IPS-18a (cell line): ENCODE data around the gene TDRD9.

ENCODE experiments used
- H3K27ac ChIP-seq: one replicate; pipeline ENCODE4 v1.5.1; 2013; ENCODE audit warnings: low read length
- H3K27me3 ChIP-seq: one replicate; pipeline ENCODE4 v1.6.1; 2013; ENCODE audit warnings: mild to moderate bottlenecking, low read length; ENCODE audit not compliant: control insufficient read depth, insufficient read depth
- H3K36me3 ChIP-seq: one replicate; pipeline ENCODE4 v1.6.1; 2013; ENCODE audit warnings: low read depth, low read length; ENCODE audit not compliant: control insufficient read depth
- H3K4me1 ChIP-seq: one replicate; pipeline ENCODE4 v1.6.1; 2013; ENCODE audit warnings: low read depth, low read length; ENCODE audit not compliant: control insufficient read depth
- H3K4me3 ChIP-seq: one replicate; pipeline ENCODE4 v1.5.1; 2013; ENCODE audit warnings: low read length
- H3K9ac ChIP-seq: one replicate; pipeline ENCODE4 v1.6.1; 2013; ENCODE audit warnings: mild to moderate bottlenecking, low read length, moderate library complexity
- H3K9me3 ChIP-seq: one replicate; pipeline ENCODE4 v1.6.1; 2013; ENCODE audit warnings: low read depth, low read length; ENCODE audit not compliant: control insufficient read depth

The TDRD9 gene

DNA sequence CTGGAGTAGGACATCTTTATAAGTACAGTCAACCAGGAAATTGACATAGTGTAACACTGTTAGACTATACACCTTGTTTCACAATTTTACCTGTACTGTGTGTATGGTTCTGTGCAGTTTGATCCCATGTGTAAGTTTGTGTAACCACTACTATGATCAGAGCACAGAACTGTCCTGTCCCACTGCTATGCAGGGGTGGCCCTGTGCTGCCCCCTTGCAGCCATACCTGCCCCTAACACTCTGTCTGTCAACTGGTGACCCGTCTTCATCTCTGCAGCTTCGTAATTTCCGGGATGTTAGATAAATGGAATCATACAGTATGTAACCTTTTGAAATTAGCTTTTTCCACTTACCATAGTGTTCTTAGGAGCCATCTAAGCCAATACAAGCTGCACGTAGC is 72.7 kb downstream of the TDRD9 start:
- Histone ChIP-seq H3K9me3 (no peaks in the 10 kb centered on the region), H3K4me3 (no peak overlapping the region), H3K27me3 (no peaks in the 10 kb centered on the region), H3K27ac (no peak overlapping the region), H3K4me1 (no peaks in the 10 kb centered on the region), H3K36me3 (no peaks in the 10 kb centered on the region), H3K9ac (no peak overlapping the region)

DNA sequence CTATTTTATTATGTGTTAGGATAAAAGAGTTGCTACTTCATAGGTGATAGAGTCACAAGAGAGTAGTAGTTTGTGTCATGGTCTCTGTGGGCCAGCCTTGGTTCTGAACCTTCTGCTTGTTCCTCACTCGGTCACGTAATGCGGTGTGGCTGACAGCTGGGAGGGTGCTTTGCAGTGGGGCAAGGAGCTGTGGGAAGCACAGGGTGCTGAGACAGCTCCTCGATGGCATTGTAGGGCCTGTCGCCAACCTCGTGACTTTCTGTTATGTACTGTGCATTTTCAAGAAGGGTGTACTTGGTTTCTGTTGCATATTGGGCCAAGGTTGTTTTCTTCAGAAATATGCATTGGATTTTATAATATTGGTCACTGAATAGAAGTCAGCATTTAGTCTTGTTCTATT is 75.4 kb downstream of the TDRD9 start:
- no peak overlapping the region for H3K4me3 ChIP-seq
- H3K9ac ChIP-seq: no peak overlapping the region
- no peaks in the 10 kb centered on the region for H3K4me1 ChIP-seq
- no peaks in the 10 kb centered on the region for H3K27me3 ChIP-seq
- H3K9me3 ChIP-seq: no peaks in the 10 kb centered on the region
- no peaks in the 10 kb centered on the region for H3K36me3 ChIP-seq
- H3K27ac ChIP-seq: no peak overlapping the region

DNA sequence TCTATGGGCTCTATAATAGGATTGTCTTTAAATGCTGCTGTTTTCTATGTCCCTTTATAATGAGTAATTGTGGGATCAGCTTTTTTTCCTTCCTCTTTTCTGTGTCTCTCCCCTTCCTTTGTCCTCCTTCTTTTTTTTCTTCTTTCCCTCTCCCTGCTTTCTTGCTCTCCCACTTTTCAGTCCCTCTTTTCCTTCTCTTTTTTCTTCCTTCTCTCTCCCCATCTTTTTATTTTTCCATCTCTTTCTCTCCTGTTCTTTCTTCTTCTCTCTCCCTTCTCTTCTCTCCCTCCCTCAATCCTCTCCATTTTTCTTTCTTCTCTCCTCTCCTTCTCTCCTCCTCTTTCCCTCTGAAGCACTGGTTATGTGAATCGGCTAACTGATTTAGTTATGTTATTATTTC is 76.6 kb downstream of the TDRD9 start:
- H3K4me3 ChIP-seq: no peak overlapping the region
- no peak overlapping the region for H3K9ac ChIP-seq
- H3K27me3 ChIP-seq: no peaks in the 10 kb centered on the region
- H3K9me3 ChIP-seq: no peaks in the 10 kb centered on the region
- no peaks in the 10 kb centered on the region for H3K36me3 ChIP-seq
- H3K4me1 ChIP-seq: no peaks in the 10 kb centered on the region
- no peak overlapping the region for H3K27ac ChIP-seq

DNA sequence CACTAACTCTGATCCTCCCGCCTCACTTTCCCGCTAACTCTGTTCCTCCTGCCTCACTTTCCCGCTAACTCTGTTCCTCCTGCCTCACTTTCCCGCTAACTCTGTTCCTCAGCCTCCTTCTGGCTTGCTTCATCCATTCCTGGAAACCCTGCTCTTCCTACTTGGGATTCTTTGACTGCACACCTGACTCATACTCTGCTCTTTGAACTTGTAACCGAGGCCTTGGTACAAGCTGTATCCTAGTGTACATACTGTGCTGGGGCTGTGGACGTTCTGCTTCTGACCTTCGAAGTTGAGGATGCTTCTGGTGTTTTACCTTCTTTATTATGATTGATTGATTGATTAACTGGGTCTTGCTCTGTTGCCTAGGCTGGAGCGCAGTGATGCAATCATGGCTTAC is 77.2 kb downstream of the TDRD9 start:
- Histone ChIP-seq H3K36me3 (no peaks in the 10 kb centered on the region), H3K9ac (no peak overlapping the region), H3K27me3 (no peaks in the 10 kb centered on the region), H3K27ac (no peak overlapping the region), H3K4me3 (no peak overlapping the region), H3K9me3 (no peaks in the 10 kb centered on the region), H3K4me1 (no peaks in the 10 kb centered on the region)

DNA sequence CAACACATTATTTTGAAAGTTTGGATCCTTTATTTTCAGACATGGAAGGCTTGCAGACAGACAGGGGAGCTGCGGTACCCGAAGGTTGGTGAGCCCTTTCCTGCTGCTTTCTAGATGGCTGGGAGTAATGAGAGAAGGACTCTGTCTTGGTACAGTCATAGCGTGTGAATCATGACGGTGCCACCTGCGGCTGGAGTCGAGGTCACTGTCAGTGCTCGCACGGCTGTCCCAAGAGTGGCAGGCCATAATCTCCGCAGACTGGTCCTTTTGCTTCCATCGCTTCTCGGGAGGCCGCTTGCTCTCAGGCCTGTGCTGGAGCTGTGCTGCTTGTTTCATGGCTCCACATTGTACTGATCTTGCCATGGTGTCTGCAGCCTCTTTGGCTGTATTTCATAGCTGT is 78.9 kb downstream of the TDRD9 start:
- Histone ChIP-seq H3K36me3 (no peaks in the 10 kb centered on the region), H3K9me3 (no peaks in the 10 kb centered on the region), H3K4me1 (no peaks in the 10 kb centered on the region), H3K27ac (no peak overlapping the region), H3K9ac (no peak overlapping the region), H3K4me3 (no peak overlapping the region), H3K27me3 (no peaks in the 10 kb centered on the region)

DNA sequence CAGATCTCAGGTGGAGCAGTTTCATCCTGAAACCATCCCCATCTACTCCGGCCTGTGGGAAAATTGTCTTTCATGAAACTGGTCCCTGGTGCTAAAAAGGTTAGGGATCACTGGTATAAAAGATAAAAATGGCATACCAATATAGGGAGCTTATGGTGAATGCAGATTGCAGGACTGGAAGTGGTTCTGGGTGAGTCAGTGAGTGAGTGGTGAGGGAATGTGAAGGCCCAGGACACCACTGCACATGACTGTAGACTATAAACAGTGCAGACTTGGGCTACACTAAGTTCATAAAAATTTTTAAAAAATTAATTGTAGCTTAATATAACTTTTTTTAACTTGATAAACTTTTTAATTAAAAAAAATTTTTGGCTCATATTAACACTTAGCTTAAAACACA is 81.0 kb downstream of the TDRD9 start:
- Histone ChIP-seq H3K4me1 (no peaks in the 10 kb centered on the region), H3K27me3 (no peaks in the 10 kb centered on the region), H3K9ac (no peak overlapping the region), H3K27ac (no peak overlapping the region), H3K9me3 (no peaks in the 10 kb centered on the region), H3K4me3 (no peak overlapping the region), H3K36me3 (no peaks in the 10 kb centered on the region)

DNA sequence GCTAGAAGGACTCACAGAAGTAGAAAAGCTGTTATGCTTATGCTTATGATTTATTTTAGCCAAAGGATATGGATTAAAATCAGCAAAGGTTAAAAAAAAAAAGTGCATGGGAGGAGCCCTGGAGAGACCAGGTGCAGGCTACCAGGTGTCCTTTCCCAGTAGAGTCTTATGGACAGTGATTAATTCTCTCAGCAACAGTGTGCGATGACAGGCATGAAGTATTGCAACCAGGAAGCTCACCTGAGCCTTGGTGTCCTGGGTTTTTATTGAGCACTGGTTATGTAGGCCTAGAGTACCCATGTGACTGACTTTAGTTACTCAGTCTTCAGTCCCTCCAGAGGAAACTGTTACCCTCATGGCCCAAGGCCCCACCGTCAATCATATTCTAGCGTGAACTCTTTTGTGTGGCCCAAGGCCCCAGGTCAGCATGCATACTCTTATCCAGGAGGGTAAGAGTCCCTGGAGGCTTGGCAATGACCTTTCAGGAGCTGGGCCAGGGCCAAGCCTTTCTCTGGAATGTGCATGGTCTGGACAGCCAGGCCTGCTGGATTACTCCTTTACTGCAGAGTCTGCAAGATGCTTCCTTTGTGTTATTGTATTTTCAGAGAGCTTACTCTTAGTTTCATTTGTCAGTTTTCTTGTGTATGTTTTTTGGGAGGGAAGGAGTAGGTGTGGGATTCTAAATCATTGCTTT is 83.7 kb downstream of the TDRD9 start:
- no peaks in the 10 kb centered on the region for H3K4me1 ChIP-seq
- no peak overlapping the region for H3K4me3 ChIP-seq
- no peak overlapping the region for H3K27ac ChIP-seq
- no peaks in the 10 kb centered on the region for H3K9me3 ChIP-seq
- no peaks in the 10 kb centered on the region for H3K27me3 ChIP-seq
- no peak overlapping the region for H3K9ac ChIP-seq
- no peaks in the 10 kb centered on the region for H3K36me3 ChIP-seq

DNA sequence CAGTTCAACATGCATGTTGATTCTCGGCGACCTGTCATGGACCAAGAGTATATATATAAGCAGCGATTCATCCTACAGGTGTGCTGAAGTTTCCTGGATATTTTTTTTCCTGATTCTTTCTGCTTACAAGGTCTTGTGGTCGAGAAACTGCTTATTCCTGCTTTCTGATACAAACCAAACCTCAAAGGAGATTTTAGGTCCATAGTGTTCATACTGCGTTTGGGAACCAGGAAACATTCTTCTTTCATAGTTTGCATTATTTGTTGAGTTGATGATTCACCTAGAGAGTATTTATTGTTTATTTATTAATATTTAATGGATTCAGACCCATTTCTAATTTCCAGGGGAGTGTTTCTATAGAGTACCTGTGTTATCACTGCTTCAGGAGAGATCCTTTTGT is 86.5 kb downstream of the TDRD9 start:
- Histone ChIP-seq H3K4me3 (no peak overlapping the region), H3K27ac (no peak overlapping the region), H3K36me3 (no peaks in the 10 kb centered on the region), H3K4me1 (no peaks in the 10 kb centered on the region), H3K9ac (no peak overlapping the region), H3K9me3 (no peaks in the 10 kb centered on the region), H3K27me3 (no peaks in the 10 kb centered on the region)

DNA sequence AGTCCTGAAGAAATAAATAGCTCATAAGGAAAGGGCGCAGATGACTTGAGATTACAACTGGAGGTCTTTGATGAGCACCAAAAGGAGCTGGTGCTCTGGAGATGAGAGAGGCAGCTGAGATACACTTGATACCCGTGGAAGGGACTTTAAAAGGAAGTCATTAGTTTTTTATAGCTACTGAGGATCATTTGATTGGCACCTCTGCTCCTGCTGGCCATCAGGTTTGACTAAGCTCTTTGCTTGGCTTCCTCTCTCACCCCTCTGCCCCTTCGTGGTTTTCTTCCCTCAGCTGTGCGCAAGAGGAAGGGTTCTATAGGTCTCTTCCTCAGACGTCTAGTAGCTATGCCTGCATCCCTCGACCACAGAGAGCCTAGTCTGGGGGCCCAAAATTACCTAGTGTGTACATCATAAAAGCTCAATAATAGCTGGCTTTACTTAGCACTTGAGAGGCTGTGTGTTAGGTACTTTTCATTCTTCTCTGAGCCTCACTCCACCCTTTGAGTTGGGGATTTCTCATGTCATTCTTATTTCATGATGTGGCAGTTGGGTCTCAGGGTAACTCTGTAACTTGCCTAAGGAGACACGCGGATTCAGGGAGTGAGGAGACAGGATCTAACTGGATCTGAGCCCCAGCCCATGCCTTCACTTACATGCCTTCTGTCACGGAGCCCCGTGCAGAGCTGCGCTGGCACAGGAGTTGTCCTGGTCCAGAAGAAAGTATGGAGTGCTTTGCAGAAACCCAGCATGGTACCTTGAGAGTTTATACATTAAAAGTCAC is 88.8 kb downstream of the TDRD9 start:
- H3K36me3 ChIP-seq: no peaks in the 10 kb centered on the region
- no peaks in the 10 kb centered on the region for H3K9me3 ChIP-seq
- no peak overlapping the region for H3K9ac ChIP-seq
- no peak overlapping the region for H3K4me3 ChIP-seq
- no peaks in the 10 kb centered on the region for H3K4me1 ChIP-seq
- H3K27ac ChIP-seq: no peak overlapping the region
- no peaks in the 10 kb centered on the region for H3K27me3 ChIP-seq

DNA sequence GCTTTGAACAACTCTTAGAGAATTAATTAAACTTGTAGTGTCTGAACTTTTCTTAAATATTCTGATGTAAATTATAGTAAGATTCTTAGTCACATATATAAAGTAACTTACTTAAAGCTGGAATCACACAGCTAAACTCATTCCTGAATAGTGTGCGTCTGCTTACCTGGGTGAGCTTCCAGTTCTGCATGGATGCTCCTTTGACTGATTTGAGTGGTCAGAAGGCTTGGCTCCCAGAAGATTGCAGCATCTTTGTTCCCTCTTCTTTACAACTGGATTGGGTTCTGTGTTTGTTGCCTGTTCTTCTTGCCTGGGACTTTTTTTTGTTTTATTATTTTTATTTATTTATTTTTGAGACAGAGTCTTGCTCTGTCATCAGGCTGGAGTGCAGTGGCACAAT is 90.8 kb downstream of the TDRD9 start:
- no peaks in the 10 kb centered on the region for H3K9me3 ChIP-seq
- no peak overlapping the region for H3K27ac ChIP-seq
- H3K27me3 ChIP-seq: no peaks in the 10 kb centered on the region
- no peaks in the 10 kb centered on the region for H3K36me3 ChIP-seq
- H3K4me1 ChIP-seq: no peaks in the 10 kb centered on the region
- H3K9ac ChIP-seq: no peak overlapping the region
- no peak overlapping the region for H3K4me3 ChIP-seq

DNA sequence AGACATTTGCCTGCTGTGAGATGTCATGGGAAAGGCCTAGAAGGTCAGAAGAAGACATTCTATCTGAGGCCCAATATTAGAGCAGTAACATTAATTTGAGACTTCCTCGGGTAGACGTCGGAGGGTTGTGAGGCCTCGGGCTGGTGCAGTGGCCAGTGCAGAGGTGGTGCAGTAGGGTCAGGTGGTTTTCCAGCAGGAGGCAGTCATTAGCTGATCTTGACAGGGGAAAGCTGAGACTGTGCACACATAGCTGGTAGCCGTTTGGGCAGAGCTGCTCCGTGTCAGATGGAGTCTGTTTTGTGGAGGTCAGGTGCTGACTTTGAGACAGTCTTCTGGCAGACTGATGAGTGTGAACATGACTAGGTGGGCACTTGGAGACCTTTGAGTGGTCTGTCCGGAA is 91.5 kb downstream of the TDRD9 start:
- H3K9ac ChIP-seq: no peak overlapping the region

DNA sequence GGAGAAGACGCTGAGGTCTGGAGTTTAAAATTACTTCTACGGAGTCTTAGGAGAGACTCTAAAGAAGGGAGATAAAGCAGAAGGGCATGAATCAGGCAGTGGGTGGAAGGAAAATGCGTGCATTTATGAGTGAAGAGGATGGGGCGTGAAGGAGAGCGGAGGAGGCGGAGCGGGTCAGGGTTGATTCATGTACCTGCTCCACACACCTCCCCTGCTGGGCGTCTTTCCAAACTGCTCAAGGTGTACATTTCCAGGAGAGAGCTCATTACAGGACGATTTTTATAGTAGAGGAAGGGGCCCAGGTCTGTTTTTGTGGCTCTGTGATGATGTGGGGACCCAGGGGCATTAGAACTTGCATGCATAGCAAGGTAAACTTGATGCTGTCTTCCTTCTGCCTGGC is 92.2 kb downstream of the TDRD9 start:
- Histone ChIP-seq H3K36me3 (no peaks in the 10 kb centered on the region), H3K9me3 (no peaks in the 10 kb centered on the region), H3K9ac (no peak overlapping the region), H3K4me3 (no peak overlapping the region), H3K4me1 (no peaks in the 10 kb centered on the region), H3K27ac (no peak overlapping the region), H3K27me3 (no peaks in the 10 kb centered on the region)

More for the DNA sequence above, 91.5 kb downstream of the TDRD9 start:
- Histone ChIP-seq H3K4me1 (no peaks in the 10 kb centered on the region), H3K9me3 (no peaks in the 10 kb centered on the region), H3K27ac (no peak overlapping the region), H3K27me3 (no peaks in the 10 kb centered on the region), H3K4me3 (no peak overlapping the region), H3K36me3 (no peaks in the 10 kb centered on the region)
